ENCODE results near the gene ERVV-1.
A peak's percentile ranks its signal among the peaks of the same experiment; 100 is the strongest.

The ERVV-1 gene

GRCh38 chr19:53028306-53028705 lies 14.6 kb downstream of the ERVV-1 start:
- peak; percentile 60 for DNase-seq

GRCh38 chr19:53034054-53034453 lies 20.3 kb downstream of the ERVV-1 start:
- DNase-seq: no peak

- DNase-seq: no peak
Measured at GRCh38 chr19:53034948-53035675, 21.4 kb downstream of the ERVV-1 start.

- DNase-seq: no peak
Measured at GRCh38 chr19:53037101-53038097, 23.7 kb downstream of the ERVV-1 start.

- no peak for DNase-seq
Measured at GRCh38 chr19:53041366-53041765, 27.6 kb downstream of the ERVV-1 start.

GRCh38 chr19:53045536-53045935 lies 31.8 kb downstream of the ERVV-1 start:
- peak; percentile 46 for DNase-seq

- no peak for DNase-seq
Measured at GRCh38 chr19:53047379-53047778, 33.7 kb downstream of the ERVV-1 start.

GRCh38 chr19:53055117-53055516 lies 41.4 kb downstream of the ERVV-1 start:
- no peak for DNase-seq

GRCh38 chr19:53057904-53058580 lies 44.3 kb downstream of the ERVV-1 start:
- DNase-seq: peak; percentile 75
